Measurements from ENCODE around the gene RALGPS1.

DNA sequence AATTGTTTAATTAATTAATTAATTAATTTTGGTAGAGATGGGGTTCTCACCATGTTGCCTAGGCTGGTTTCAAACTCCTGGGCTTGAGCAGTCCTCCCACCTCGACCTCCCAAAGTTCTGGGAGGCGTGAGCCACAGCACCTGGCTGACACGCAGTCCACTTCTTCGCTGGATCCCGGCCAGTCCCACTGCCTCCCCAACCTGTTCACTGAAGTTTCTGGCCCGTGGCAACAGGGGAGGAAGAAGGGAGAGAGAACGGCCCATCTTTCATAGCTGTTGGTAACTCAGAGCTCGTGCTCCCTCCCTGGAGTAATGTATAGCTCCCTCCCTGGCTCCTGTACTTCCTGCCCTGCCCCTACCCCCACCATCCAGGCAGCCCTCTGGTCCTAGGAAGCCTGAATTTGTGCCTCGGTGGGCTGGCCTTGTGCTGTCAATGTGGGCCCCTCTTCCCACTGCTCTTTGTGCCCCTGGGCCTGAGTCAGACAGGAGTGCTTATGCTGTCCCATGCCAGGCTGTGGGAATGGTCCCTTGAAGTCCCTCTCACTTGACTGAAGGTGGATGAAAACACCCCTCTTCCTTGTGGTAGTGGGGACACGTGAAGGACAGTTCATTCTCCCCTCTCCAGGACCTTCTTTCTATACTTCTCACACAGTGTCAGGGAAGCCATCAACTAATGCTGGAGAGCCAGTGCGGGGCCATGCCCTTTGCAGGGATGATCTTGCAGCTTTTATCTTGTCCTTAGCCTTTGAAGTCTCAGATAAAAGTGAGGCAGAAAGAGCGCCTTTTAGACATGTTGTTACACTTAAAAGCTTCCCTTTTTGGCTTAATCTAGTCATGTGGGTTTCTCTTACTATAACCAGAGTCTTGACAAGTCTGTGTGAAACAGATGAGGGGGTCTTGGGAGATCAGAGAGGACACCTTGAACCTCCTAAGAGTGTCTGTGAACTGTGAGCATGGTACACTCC is 169.8 kb downstream of the RALGPS1 start:
- TF ChIP-seq HDAC2 (IDR thresholded peaks at IDR 0.05; ENCODE audit: borderline replicate concordance in 1 of 2, low read depth in 2 of 2, low read length in 2 of 2) (no peak), MAX (IDR thresholded peaks at IDR 0.05) (no peak), POLR2A (IDR thresholded peaks at IDR 0.05; ENCODE audit: control extremely low read depth in 1 of 2, low read depth in 2 of 2, low read length in 2 of 2) (no peak), BCL11A (IDR thresholded peaks at IDR 0.05; ENCODE audit: low read depth in 2 of 2, low read length in 2 of 2) (no peak), TEAD4 (IDR thresholded peaks at IDR 0.05; ENCODE audit: low read depth, low read length) (no peak), POLR2AphosphoS5 (IDR thresholded peaks at IDR 0.05; ENCODE audit: low read depth, low read length) (no peak), TAF1 (IDR thresholded peaks at IDR 0.05; ENCODE audit: low read depth, low read length) (no peak)
- TF ChIP-seq, protein P1, sequence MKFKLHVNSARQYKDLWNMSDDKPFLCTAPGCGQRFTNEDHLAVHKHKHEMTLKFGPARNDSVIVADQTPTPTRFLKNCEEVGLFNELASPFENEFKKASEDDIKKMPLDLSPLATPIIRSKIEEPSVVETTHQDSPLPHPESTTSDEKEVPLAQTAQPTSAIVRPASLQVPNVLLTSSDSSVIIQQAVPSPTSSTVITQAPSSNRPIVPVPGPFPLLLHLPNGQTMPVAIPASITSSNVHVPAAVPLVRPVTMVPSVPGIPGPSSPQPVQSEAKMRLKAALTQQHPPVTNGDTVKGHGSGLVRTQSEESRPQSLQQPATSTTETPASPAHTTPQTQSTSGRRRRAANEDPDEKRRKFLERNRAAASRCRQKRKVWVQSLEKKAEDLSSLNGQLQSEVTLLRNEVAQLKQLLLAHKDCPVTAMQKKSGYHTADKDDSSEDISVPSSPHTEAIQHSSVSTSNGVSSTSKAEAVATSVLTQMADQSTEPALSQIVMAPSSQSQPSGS (IDR thresholded peaks at IDR 0.05; ENCODE audit: low read length) = no peak

Measured in H1 (cell line).